ENCODE results near the gene NCOA5. TPM values are rescaled to one million over a fixed set of nuclear protein-coding genes. Genes with fewer than 3 reads are reported as not detected.
A peak's percentile ranks its signal among the peaks of the same experiment; 100 is the strongest.

Gene NCOA5
- total RNA-seq, 3 donors from 2014 or later (not counting 1 experiment from before 2014, with no cell fraction given), result 8.8 to 18.4 (median 18.0) TPM

- no peak for ATAC-seq
- DNase-seq, result no peak
- intact Hi-C loops (cut with micrococcal nuclease), result no loop called here
- Histone ChIP-seq H3K9me3 (ENCODE audit: control insufficient read depth, insufficient read depth, low read length) (no peaks in the 10 kb centered on the region), H3K36me3 (ENCODE audit: control insufficient read depth, insufficient read depth, low read length) (peaks cover 37% of the 10 kb centered on the region), H3K4me3 (ENCODE audit: low read length) (no peak overlapping the region), H3K4me1 (ENCODE audit: control insufficient read depth, insufficient read depth, low read length) (no peaks in the 10 kb centered on the region), H3K27me3 (ENCODE audit: control insufficient read depth, insufficient read depth, low read length) (no peaks in the 10 kb centered on the region), H3K27ac (ENCODE audit: low read length) (no peak overlapping the region)
- Mint-ChIP-seq H3K4me1 (peaks cover 20 to 28% of the 10 kb centered on the region in 2 donors), H3K9me3 (no peaks in the 10 kb centered on the region), H3K27ac (no peak overlapping the region), H3K4me3 (no peak overlapping the region), H3K36me3 (no peaks in the 10 kb centered on the region), H3K27me3 (ENCODE audit: low read depth in 2 of 2) (no peaks in the 10 kb centered on the region)
- no peak for TF ChIP-seq CTCF (IDR thresholded peaks at IDR 0.05)
- 98% methylated on average over 6 of the region's 7 CpGs for WGBS (ENCODE audit: insufficient coverage)
Measured at GRCh38 chr20:46078954-46079353, 10.8 kb downstream of the NCOA5 start.

GRCh38 chr20:46077642-46078305, 12.0 kb downstream of the NCOA5 start:
- H3K4me3 ChIP-seq (ENCODE audit: low read length), result no peak overlapping the region
- H3K9me3 ChIP-seq (ENCODE audit: control insufficient read depth, insufficient read depth, low read length), result no peaks in the 10 kb centered on the region
- TF ChIP-seq CTCF (IDR thresholded peaks at IDR 0.05), result no peak
- no peak overlapping the region for H3K27ac ChIP-seq (ENCODE audit: low read length)
- peaks cover 46% of the 10 kb centered on the region for H3K36me3 ChIP-seq (ENCODE audit: control insufficient read depth, insufficient read depth, low read length)
- Mint-ChIP-seq H3K27me3 (ENCODE audit: low read depth in 2 of 2) (no peaks in the 10 kb centered on the region), H3K36me3 (no peaks in the 10 kb centered on the region), H3K9me3 (no peaks in the 10 kb centered on the region), H3K4me1 (peaks cover 12 to 19% of the 10 kb centered on the region in 2 donors), H3K27ac (no peak overlapping the region), H3K4me3 (no peak overlapping the region)
- DNase-seq (no peak), ATAC-seq (no peak)
- WGBS (ENCODE audit: insufficient coverage), result 93% methylated on average over 8 of the region's 8 CpGs
- H3K27me3 ChIP-seq (ENCODE audit: control insufficient read depth, insufficient read depth, low read length), result no peaks in the 10 kb centered on the region
- H3K4me1 ChIP-seq (ENCODE audit: control insufficient read depth, insufficient read depth, low read length), result no peaks in the 10 kb centered on the region
- intact Hi-C loops (cut with micrococcal nuclease), result no loop called here

GRCh38 chr20:46076806-46077205, 13.0 kb downstream of the NCOA5 start:
- Mint-ChIP-seq H3K4me1 (peaks cover 6 to 12% of the 10 kb centered on the region in 2 donors), H3K36me3 (no peaks in the 10 kb centered on the region), H3K27ac (no peak overlapping the region), H3K4me3 (no peak overlapping the region), H3K9me3 (no peaks in the 10 kb centered on the region), H3K27me3 (ENCODE audit: low read depth in 2 of 2) (no peaks in the 10 kb centered on the region)
- WGBS (ENCODE audit: insufficient coverage), result 96% methylated on average over 7 of the region's 7 CpGs
- Histone ChIP-seq H3K27ac (ENCODE audit: low read length) (no peak overlapping the region), H3K27me3 (ENCODE audit: control insufficient read depth, insufficient read depth, low read length) (no peaks in the 10 kb centered on the region), H3K36me3 (ENCODE audit: control insufficient read depth, insufficient read depth, low read length) (peaks cover 46% of the 10 kb centered on the region), H3K9me3 (ENCODE audit: control insufficient read depth, insufficient read depth, low read length) (no peaks in the 10 kb centered on the region), H3K4me3 (ENCODE audit: low read length) (no peak overlapping the region), H3K4me1 (ENCODE audit: control insufficient read depth, insufficient read depth, low read length) (no peaks in the 10 kb centered on the region)
- DNase-seq (no peak), ATAC-seq (no peak)
- intact Hi-C loops (cut with micrococcal nuclease), result no loop called here
- no peak for TF ChIP-seq CTCF (IDR thresholded peaks at IDR 0.05)

GRCh38 chr20:46074006-46074405, 15.8 kb downstream of the NCOA5 start:
- DNase-seq (no peak), ATAC-seq (no peak)
- peak overlapping the region in 1 of 2 donors; percentile 14 for H3K27ac Mint-ChIP-seq
- H3K27me3 Mint-ChIP-seq (ENCODE audit: low read depth in 2 of 2), result no peaks in the 10 kb centered on the region
- Histone ChIP-seq H3K27me3 (ENCODE audit: control insufficient read depth, insufficient read depth, low read length) (no peaks in the 10 kb centered on the region), H3K4me3 (ENCODE audit: low read length) (no peak overlapping the region), H3K4me1 (ENCODE audit: control insufficient read depth, insufficient read depth, low read length) (no peaks in the 10 kb centered on the region), H3K27ac (ENCODE audit: low read length) (no peak overlapping the region), H3K36me3 (ENCODE audit: control insufficient read depth, insufficient read depth, low read length) (peaks cover 55% of the 10 kb centered on the region), H3K9me3 (ENCODE audit: control insufficient read depth, insufficient read depth, low read length) (no peaks in the 10 kb centered on the region)
- no peak for TF ChIP-seq CTCF (IDR thresholded peaks at IDR 0.05)
- no peak overlapping the region for H3K4me3 Mint-ChIP-seq
- H3K4me1 Mint-ChIP-seq, result no peaks in the 10 kb centered on the region
- H3K9me3 Mint-ChIP-seq, result no peaks in the 10 kb centered on the region
- H3K36me3 Mint-ChIP-seq, result no peaks in the 10 kb centered on the region
- intact Hi-C loops (cut with micrococcal nuclease), result no loop called here
- 90% methylated on average over 2 of the region's 3 CpGs for WGBS (ENCODE audit: insufficient coverage)
